Stimulated activated CD4-positive, alpha-beta T cell treated with anti-CD3 and anti-CD28 coated beads, Interleukin-15, amount 100 ng/mL, for 1 hour (primary cell): Measurements from ENCODE around the gene UVRAG.
"Not testable (repeated sequence)": the region's sequence is repeated elsewhere in the genome, so short reads cannot be mapped to it uniquely, and the experiment has no call there.

Experiments used
- DNase-seq, 2 donors: peaks; one replicate each; pipeline ENCODE4 v3.0.0-alpha.2; 2020; ENCODE audit warnings: low read depth in 1 of 2, low spot score in 1 of 2

The UVRAG gene

GRCh38 chr11:75913984-75914383 is 99.0 kb downstream of the UVRAG start:
- DNase-seq: no peak

DNA sequence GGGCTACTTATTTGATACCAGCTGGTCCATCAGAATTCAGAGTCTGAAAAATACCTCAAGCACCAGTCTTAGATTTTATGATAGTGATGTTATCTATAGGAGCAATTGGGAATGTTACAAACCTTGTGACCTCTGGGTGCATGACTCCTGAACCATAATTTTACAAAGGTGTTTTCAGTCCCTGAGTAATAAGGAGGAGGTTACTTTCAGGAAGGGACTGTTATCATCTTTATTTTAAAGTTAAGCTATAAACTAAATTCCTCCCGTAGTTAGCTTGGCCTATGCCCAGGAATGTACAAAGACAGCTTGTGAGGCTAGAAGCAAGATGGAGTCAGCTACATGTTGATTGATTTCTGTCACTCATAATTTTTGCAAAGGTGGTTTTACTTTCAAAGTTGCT is 101.9 kb downstream of the UVRAG start:
- DNase-seq: no peak

GRCh38 chr11:75918331-75918730 is 103.3 kb downstream of the UVRAG start:
- DNase-seq: no peak

GRCh38 chr11:75919525-75919924 is 104.5 kb downstream of the UVRAG start:
- DNase-seq: no peak

DNA sequence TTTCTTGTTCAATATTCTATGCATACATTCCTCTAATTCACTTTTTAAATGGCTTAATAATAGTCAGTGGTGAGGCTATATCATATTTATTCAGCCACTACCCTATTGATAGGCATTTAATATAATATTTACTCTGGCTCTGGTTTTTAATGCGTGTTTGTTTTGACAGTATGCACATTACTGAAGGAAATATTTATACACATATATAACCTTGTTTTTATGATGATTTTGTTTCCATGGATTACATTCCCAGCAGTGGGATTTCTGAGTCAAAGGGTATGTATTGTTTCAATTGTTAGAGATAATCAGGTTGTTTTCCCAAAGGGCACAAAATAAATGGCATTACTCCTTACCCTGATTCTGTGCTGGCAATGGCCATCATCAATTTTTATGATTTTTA is 105.8 kb downstream of the UVRAG start:
- DNase-seq: no peak

GRCh38 chr11:75921808-75922207 is 106.8 kb downstream of the UVRAG start:
- DNase-seq: no peak

GRCh38 chr11:75924966-75925784 is 110.2 kb downstream of the UVRAG start:
- DNase-seq: no peak

- DNase-seq: no peak
Measured at GRCh38 chr11:75925785-75926164, 110.8 kb downstream of the UVRAG start.

GRCh38 chr11:75929706-75930105 is 114.7 kb downstream of the UVRAG start:
- no peak for DNase-seq

DNA sequence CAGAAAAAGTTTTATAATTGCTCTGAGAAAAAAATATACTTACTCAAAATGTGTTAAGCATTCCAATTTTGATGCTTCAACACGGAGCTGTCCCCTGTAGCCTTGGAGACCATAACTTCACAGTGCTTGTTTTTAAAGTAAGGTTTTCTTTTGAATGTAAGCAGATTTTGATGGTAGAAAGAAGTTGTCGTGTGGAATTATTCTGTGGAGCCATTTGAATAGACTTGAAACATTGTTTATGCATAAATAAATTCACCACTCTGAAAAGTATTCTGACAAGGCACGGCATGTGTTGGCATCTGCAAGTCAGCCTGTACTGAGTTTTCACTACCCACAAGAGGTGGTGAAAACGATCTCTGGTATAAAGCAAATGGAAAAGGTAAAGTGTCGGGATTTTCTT is 115.5 kb downstream of the UVRAG start:
- DNase-seq: no peak

DNA sequence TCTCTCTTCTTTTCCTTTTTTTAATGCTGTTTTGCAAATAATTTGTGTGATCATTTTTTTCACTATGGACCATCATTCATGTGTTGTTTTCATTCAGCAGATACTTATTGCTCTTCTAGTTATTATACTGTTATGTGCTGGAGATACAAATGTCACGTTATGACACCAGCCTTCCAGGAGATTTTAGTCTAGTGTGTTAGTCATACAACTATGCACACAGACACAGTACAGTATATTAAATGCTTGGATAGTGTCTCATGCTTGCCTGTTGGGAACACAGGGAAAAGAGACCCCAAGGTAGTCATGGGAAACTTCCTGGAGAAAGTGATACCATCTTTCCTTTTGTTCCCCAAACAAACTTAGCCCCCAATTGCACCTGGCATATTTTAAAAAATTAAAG is 116.1 kb downstream of the UVRAG start:
- DNase-seq: no peak

DNA sequence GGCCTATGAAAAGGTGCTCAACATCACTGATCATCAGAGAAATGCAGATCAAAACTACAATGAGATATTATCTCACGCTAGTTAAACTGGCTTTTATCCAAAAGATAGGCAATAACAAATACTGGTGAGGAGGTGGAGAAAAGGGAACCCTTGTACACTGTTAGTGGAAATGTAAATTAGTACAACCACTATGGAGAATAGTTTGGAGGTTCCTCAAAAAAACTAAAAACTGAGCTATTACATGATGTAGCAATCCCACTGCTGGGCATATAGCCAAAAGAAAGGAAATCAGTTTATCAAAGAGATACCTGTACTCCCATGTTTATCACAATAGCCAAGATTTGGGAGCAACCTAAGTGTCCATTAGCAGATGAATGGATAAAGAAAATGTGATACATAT is 118.7 kb downstream of the UVRAG start:
- not testable (repeated sequence) for DNase-seq

DNA sequence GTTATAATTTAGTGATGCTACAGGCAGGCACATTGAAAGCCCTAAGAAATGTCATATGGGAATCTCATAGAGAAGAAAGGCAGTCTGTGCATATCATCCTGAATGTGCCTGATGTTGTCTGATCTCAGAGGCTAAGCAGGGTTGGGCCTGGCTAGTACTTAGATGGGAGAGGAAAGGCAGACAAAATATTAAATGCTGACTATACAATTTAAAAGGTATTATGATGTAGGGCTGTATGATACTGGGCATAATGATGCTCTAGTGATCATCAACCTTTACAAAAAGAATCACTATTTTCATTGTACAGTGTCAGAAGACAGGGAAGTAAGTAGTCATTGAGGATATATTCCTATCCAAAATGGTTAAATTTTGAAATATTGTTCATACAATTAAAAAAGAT is 119.8 kb downstream of the UVRAG start:
- DNase-seq: no peak

GRCh38 chr11:75938543-75938942 is 123.5 kb downstream of the UVRAG start:
- DNase-seq: no peak

DNA sequence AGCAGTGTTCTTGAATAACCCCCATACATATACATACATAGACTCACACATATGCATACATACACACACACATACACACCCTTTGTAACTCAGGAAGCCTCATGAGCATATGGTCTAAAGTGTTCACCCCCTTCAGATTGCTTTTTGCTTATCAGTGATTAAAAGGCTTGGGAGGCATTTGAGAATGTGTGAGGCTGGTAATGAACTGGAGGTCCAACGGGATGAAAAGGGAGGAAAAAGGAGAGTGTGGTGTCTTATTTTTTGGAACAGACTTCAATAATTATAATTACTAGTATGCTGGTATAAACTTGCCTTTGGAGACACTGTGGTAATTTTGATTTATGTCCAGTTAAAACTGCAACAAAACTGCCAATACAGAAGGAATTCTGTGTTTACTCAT is 124.5 kb downstream of the UVRAG start:
- no peak for DNase-seq

DNA sequence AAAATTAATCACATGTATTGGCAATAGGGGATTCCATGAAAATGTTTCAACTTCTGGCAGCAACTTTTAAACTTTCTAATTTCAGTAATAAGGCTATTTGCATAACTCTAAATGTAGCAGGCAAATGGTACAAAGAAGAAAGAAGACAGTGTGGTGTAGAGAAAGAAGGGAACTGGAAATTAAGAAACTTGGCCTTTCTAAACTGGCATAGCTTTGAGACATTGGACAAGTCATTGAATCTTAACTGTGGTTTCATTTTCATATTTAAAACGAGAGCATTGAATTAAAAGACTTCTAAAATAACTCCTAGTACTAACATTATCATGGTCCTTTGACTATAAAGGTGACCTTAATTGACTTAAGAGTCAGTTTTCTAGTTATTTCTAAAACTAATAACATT is 125.0 kb downstream of the UVRAG start:
- DNase-seq: no peak

DNA sequence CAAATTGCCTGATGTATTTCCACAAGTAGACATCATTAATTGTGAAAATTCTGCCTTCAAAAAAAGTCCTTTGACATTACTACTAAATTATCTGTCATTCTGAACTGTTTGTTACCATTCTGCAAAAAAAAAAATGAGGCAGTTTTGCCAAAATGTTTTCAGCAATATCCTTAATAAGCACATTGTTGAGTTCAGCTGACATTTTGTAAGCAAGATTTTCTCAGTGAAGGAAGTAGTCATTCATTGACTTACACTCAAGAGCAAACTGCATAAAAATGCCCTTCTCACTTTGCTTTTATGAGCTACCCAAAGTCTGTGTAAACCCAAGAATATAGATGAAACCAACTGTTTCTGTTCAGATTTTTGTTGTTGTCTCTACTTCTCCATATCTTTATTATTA is 125.9 kb downstream of the UVRAG start:
- DNase-seq: no peak

DNA sequence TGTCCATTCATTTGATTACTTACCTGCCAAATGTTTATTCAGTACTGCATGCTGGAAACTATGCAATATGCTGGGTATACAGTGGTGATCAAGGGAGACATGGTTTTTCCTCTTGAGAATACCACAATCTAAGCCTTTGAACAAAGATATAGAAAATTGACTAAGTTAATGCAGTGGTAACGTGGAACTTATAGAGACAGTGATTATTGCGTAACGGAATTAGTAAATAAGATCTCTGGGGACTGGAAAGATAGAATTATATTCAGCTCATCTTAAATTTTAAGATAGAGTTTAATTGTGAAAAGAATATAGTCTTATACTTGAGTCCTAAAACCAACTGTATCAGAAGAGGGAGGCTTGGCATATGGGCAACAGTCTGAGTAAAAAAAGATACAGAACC is 129.5 kb downstream of the UVRAG start:
- DNase-seq: no peak

- DNase-seq: no peak
Measured at GRCh38 chr11:75945446-75945845, 130.4 kb downstream of the UVRAG start.

DNA sequence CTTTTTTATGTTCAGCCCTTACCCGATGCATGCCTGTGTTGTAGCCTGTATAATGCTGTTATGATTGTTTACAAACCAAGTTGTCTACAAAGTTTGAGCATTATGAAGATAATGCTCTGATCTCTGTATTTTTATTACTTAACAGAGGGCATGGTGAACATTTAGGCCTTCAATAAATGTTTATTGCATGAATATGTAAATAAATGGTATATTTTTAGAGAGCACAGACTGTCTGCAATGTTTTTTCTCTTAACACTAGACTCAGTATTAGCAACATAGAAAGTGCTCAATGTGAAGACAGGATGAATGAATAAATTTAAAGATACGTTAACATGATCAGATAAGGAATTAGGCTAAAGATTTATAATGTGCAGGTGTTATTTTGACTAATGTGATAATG is 130.9 kb downstream of the UVRAG start:
- DNase-seq: no peak

DNA sequence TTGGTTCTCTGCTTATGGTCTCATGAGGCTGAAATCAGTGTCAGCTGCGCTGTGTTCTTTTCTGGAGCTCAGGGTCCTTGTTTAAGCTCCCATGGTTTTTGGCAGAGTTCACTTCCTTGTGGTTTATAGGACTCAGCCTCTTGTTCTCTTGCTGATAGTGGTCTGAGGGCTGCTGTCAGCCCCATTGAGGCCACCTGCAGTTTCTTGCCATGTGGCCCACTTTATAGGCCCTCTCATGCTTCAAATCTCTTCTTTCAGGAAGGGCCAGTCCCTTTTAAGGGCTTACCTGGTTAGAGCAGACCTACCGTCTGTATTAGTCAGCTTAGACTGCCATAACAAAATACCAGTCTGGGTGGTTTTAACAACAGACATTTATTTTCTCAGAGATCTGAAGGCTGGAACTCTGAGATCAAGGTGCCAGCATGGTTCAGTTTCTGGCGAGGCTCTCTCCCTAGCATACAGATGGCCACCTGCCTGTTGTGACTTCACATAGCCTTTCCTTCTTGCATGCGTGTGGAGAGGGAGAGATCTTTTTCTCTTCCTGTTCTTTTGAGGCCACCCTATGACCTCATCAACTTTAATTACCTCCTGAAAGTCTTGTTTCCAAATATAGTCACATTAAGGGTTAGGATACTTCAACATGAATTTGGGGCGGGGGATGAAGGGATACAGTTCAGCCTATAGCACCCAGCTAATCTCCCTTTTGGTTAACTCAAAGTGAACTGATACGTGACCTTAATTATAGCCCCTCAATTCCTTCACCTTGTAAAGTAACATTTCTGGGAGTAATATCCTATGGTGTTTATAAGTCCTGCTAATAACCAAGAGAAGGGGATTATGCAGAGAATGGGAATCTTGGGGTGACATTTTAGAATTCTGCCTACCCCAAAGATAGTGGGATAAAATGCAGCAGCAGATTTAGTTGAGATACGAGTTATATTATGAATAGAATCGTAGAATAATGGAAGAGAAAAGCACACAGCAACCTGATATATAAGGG is 131.8 kb downstream of the UVRAG start:
- DNase-seq: no peak

DNA sequence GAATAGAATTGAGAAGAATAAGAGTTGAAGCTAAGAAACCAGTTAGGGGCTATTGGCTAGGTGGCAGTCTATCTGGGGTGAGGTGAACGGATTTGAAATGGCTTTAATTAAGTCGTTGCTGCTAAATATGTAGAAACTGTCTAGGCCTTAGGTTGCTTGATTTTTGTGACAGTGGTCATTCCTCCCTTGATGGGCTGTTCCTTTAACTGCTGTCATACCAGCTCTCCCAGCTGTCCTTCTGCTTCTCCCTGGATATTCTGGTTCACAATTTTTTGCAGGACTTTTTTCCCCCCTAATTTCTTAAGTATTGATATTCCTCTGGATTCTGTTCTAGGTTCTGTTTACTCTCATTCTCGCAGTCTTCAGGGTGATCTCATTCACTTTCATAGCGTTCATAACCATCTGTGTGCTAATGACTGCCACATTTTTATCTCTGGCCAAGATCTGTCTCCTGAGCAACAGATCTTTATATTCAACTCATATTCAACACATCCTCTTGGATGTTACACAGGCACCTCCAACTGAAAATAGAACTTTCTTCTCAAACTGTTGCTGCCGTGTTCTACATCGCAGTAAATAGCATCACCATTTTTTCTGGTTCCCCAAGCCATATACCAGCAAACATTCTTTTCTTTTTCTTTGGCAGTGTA is 134.1 kb downstream of the UVRAG start:
- no peak for DNase-seq
